Endometrial microvascular endothelial cells (primary cell): ENCODE data around the gene SLC12A7. TPM values are rescaled to one million over a fixed set of nuclear protein-coding genes. Genes with fewer than 3 reads are reported as not detected.

ENCODE experiments used
- in situ Hi-C: cut with HindIII; loops from 2 replicates; pipeline ENCODE4 v1.10.0; 2017; ENCODE audit warnings: low sequenced_read_pairs, low pct_unique_long_range_greater_than_20kb; ENCODE audit errors: inconsistent ontology term
- total RNA-seq: library from RNA; depleted of rRNA; stranded (reverse); fragments of >200 nt; gene quantifications from one replicate; pipeline ENCODE4 v1.2.3, GENCODE V29; 2015; ENCODE audit errors: inconsistent ontology term

The SLC12A7 gene
- total RNA-seq, 1 donor from 2014 or later, result 9.0 TPM

DNA sequence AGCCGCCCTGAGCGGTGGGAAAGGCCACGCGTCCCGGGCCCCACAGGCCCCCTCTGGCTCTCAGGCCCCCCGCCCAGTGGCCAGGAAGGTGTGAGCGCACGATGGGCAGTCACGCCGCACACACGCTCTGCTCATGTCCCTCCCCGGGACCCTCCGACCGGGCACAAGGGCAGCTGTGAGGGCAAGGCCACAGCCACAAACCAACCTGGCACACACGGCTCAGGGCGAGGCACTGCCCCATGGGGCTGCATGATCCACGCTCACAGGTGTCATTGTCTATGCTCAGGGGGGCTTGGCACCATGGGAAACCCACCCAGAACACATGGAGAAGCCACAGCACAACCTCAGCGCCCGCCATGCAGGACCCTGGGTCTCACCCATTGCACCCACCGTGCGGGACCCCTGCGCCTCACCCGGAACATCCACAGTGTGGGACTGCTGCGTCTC, 51.3 kb downstream of the SLC12A7 start:
- in situ Hi-C loops, result no loop called here

DNA sequence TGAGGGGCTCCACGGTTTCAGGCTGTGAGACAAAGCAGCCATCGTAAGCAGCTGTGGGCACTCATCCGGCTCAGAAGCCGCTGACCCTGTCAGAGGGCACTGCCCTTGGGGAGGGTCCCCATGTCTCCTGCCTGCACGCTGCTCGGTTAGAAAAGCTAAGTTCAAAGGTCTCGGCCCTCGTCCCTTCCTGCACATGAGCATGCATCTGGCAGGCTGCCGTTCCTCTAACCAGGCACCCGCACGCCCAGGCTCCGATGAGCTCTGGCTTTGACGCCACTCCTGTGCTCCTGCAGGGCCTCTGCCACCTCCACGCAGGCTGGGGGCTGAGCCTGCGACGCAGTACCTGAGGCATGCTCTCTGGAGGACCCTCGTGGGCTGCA, 52.0 kb downstream of the SLC12A7 start:
- in situ Hi-C loops, result no loop called here

DNA sequence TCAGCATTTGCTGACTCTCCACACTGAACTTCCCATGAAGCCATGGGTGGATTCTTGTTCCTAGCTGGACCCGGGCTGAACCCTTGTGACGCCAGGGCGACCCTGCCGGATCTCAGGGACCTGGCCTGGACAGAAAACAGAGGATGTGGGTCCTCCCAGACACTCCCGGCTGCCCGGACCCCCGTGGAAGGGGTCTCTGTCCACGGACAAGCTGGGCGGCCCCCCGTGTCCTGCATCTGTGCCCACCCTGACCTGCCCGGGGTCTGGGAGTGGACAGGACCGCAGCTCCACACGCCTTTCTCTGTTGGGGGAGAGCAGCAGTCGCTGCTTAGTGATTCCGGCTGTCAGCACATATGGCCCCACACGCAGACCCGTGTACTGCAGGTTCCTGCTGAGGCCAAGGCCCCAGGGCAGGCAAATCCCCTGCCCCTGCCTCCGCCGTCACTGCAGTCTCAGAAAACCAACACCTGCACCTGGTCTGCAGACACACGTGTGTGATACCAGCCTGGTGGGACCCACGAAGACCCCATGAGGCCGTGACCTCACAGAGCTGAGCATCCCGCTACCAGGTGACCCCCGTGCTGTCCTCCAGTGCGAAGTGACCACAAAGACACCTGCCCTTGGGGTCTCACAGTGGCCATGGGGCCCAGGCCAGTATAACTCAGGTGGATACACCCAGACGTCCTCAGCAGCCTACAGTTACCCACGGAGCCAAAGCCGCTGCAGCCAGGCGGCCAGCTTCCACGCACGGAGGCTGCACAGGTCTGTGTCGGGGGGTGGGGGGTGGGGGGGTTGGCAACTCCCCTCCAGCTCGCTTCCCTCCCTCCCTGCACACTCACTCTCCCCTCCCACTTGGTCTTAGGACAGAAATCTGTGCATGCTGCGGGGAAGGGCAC, 52.6 kb downstream of the SLC12A7 start:
- in situ Hi-C loops, result no loop called here

DNA sequence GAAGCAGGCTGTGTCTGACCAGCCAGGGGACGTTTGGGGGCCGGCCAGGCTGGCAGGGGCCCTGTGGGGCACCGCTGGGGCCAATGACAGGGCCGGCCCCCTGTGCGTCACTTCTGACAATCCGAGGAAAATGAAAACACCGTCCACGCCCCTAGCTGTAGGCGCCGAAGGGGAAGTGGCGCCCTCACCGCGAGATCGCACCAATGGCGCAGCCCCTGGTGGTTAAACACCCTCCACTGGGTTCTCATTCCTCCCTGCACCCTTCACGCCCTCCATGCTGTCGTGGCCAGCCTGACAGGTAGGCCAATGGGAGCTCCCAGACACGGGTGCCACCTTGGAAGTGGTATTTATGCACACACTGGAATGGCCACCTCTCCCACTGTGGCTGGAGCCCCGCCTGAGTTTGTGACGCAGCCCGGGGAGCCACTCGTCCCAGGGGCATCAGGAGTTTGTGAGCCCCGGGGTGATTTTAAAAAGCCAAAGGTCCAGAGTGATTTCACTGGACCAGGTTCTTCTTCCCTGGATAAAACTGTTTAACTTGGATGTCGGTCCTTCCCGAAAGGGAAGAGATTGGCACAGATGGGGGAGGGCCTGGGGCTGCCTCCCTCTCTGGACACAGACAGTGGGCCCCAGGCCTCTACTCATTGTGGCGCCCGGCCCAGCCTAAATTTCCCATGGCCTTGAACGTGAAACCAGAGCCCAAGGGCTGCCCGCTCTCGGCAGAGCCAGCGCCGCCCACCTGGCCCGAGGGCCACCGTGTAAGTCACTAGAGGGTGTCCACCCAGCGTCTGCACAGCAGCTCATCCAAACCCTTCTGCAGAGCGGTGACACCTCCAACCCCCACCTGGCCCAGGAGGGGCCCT, 53.5 kb downstream of the SLC12A7 start:
- in situ Hi-C loops, result no loop called here

DNA sequence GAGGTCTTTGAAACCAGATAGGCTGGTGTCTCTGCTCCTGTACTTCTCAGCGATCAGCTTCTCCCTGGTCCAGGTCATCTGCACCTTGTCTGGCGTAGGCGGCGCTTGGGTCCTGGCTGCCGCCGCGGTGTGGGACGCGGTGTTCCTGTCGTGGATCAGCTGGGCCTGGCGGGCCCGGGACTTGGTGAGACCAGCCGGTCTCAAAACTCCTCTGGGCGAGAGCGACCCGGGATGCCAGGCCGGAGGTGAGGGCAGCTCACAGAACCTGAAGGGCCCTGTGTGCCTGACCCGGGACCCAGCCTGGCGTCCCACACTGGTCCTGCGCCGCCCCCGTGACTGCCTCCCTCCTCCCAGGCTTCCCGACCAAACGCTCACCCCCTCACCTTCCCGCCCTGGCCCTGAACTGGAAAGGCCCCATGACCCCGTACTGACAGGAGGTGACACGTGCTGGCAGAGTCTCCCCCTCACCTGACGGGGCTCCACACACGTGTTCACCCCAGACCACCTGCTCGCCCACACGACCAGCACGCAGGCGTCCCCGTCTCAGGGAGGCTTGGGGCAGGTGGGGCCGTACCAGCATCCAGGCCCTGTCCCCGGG, 54.3 kb downstream of the SLC12A7 start:
- in situ Hi-C loops, result no loop called here

DNA sequence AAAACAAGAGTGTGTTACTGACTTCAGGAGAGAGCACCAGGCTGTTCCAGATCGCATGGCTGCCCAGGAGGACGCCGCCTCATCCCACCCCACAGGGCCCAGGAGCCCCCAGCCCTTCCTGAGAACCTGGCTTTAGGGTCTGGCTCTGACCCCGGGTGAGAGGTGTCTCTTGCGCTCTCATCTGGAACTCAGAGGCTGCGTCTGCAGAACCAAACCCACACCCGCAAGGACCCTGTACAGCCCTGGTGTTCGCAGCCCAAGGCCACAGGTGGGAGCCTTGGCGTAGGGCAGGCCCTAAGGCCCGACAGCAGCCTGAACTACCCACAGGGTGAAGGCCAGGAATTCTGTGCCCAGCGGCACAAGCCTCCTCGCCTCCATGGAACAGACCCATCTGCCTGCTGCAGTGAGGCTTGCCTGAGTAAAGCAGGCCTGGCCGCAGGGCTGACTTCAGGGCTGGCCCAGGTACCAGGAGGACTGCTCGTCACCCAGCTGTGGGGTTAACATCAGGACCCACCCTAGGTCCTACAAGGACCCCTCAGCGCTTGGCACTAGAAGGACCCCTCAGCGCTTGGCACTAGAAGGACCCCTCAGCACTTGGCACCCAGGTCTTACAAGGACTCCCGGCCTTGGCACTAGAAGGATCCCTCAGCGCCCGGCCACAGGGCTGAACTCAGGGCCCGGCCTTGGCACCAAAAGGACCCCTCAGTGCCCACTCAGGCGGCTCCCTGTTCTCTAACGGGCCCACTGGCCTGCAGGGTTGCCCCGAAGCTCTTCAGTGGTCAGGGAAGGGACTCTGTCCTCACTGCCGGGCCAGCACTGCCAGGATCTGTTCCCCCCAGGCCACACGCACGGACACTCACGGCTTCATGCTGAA, 55.0 kb downstream of the SLC12A7 start:
- in situ Hi-C loops, result no loop called here

DNA sequence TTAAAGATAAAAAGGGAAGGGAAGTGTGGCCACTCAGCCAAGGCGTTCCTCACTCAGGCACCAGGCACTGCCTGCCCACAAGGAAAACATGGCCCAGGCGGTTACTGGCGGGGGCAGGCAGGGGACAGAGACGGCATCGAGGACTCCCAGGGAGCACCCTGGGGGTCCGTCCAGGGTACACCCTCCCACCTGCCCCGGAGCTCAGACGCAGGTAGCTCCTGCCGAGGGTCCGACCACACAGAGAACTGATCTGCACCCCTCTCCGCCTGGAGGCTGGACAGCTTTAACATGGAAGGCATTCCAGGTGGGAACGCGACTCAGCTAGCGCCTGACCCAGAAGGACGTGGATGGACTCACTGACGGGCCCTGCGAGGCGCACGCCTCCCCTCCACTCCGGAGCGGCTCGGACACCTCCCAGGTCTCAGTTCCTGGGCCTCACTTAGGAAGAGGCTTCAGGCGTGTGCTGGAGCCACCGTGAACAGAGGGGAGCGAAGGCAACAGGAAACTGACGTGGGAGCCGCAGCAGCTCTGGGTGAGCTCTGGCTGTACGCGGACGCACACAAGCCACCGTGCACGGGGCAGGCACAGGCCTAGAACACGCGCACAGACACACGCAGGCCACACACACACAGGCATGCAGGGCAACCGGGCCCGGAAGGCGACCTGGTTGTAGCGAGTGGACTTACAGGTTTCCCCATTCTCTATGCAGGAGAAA, 55.8 kb downstream of the SLC12A7 start:
- in situ Hi-C loops, result no loop called here

DNA sequence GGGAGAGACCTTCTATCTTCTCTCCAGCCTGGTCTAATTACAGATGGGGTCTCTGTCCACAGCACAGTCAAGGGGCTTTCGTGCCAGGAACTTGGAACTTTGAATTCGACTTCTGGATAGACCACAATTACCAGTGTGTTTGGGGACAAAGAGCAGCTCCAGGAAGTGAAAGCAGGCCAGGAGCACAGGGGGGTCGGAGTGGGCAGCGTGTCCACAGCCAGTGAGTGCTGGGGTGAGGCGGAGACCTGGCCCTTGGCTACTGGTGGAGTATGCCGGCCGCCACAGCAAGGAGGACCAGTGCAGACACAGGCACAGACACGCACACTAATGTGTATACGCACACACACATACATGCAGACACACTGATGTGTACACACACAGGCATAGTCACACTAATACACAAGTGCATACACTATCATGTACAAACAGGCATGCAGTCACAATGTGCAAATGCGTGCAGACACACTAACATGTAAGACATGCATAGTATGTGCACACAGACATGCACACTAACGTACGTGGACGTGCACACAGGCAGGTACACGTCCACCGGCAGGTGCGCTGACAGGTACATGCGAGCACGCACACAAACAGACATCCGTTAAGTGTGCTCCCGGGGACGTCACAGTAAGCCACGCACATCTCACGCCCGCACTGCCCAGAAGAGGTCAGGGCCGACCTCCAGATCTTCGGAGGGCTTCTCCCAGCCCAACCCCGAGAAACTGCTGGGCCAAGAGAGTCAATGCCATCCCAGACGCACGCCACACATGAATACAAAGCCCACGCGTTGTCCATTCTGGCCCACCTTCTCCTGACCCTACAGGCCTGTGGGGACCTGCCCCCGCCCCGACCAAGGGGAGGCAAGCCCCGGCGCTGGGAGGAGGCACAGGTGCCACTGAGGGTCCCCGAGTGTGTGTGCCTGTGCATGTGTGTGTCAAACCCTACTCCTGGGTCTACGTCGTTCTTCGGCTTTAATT, 56.8 kb downstream of the SLC12A7 start:
- in situ Hi-C loops, result no loop called here

DNA sequence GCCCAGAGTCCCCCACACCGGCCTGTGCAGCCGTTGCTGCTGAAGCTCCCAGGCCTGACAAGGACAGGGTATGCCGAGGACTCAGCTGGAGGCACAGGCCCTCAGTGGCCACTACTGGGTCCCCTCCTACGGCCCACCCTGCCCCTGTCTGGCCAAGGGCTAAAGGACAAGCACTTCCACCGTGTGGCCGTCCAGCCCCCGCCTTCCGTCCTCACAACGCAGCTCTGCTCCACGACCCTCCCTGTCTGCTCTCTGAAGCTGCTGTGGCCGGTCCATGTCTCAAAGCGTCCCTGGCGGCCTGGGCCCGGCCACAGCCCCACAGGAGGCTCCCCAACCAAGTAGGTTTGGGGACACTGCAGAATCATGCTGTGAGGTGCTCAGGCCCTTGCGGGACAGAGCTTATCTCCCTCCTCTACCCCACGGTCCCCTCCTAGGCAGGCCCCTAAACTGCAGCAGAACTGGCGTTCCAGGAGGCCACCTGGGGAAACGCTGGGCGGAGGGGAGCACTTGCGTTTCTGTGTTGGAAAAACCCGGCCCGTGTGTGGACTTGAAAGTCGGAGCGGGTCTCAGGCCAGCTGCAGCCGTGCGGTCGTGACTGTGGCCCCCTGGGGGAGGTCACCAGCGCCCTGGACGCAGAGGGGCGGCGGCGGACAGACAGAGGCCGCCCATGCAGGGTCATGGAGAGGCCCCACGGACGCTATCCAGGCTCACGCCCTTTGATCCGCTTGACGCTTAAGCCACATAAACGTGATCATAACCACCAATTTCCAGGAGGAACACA, 57.7 kb downstream of the SLC12A7 start:
- in situ Hi-C loops, result no loop called here

DNA sequence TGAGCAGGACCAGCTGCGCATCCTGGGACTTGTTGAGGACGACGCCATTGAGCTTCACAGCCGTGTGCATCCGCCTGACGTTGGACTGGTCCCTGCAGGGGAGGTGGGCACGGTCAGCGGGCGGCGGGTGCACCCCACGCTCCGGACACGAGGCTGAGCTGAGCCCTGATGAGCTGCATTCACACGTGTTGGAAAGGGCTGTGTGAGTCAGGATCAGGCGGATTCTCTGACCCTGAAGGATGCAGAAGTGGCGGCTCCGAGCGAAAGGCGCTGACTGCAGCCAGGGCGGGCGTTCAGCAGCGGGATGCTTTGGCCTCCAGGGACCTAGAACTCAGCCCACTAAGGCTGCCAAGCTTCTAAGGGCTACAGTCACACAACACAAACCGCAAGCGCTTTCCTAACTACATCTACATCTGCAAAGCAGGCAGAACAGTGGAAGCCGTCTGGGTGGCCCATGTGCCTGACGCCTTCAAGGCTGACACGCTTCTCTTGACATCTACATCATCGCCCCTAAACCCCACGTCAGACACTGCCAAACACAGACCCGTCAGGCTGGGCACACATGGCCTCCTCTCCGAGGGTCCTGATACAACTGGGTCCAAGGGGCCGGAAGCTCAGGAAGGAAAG, 58.4 kb downstream of the SLC12A7 start:
- in situ Hi-C loops, result no loop called here

DNA sequence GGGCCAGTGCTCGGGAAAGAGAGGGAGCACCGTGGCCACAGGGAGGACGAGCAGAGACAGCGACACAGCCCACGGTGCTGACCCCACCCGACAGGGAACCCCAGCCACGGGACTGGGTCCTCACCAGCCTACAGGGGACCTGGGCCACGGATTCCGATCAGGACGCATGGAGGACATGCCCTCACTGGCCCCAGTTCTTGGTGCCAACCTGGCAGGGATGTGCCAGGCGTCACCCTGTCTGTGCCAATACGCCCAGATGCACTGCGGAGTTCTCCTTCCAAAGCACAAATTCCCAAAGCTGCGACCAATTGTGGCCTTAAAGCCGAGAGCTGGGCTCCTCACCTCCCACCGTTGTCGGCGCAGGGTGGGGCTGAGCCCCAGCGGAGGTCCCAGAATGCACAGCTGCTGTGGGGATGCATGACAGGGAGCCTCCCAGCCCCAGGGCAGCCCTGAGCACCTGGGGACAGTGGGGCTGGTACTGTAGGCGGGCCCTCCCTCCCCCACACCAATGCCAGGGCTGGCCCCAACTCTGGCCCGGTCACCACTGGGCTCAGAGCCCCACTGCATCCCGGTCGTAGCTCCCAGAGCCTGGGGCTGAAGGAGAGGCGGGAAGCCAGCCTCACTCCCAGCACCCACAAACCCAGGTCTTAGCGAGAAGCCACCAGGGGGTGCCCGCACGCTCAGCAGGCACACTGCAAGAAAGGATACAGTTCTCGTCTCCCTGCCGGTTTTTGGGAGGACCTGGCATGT, 59.0 kb downstream of the SLC12A7 start:
- in situ Hi-C loops, result no loop called here

DNA sequence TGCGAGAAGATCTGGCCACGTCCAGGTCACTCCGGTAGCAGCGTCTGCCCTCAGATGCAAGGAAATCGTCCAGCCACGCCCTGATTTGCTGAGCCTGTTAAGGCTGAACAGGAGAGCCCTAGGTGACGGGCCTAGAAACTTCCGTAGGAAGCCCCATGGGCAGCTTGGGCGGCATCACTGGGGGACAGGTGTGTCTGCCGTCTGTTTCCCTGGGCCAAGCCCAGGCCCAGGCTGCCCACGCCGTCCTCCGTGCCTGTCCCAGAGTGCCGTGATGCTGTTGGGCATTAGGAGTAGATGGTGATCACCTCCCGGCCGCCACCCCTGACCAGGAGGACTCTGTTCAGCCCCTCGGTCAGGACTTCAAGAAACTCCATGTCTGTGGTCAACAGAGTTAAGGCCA, 59.8 kb downstream of the SLC12A7 start:
- in situ Hi-C loops, result no loop called here

DNA sequence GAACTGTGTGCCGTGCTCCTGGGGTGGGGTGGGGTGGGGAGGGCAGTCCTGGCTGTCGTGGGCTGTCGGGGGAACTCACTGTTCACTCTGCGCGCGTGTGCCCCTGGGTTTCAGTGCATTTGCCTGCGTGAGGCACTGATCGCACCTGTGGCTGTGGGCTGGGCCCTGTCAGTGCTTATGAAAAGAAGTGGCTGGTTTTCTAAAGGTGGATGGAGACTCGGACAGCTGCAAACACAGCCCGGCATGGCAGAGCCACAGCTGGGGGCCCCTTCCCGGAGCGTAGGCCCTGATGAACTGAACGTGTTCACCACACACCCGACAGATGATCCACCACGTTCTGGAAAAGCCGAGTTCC, 60.5 kb downstream of the SLC12A7 start:
- in situ Hi-C loops, result no loop called here

DNA sequence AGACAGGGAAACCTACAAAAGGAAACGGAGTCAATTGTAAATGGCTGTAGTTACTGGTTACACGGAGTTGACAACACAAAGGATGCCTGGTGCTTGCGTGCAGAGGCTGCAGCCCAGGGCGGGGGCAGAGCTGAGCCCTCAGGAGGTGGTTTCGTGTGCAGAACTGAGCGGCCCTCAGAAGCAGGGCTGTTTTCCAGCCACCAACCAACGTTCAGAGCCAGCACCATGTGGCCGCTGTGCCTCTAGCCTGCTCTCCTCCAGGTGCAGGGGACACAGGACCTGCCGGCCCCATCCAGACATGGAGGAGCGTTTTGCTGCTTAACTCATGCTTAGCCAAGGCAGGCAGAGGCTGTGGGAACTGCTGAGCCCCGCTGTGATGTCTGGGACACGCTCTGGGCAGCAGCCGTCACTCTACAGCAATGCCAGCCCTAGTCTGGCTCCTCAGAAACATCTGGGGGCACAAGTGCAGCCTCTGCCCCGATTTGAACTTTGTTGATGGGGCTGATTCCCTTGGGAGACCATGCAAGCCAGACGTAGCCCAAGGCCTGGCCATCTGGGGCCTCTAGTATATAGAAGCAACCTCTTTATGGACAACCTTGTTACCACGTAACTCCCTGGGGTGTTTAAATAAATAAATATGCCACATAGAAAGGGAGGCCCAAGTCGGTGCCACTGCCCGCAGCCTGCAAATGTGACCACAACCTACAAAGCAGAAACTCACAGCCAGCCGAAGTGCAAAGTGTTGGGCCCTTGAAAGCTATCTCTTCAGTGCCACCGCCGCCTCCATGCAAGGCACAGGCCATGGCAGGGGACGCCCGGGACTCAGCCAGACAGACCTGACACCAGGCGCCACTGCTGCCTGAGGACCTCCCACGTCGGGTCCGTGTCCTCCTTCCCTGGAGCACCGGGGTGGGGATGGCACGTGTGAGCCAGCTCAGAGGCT, 61.2 kb downstream of the SLC12A7 start:
- in situ Hi-C loops, result no loop called here
